ENCODE measurements around the gene HEY2.
"Not testable (repeated sequence)": the region's sequence is repeated elsewhere in the genome, so short reads cannot be mapped to it uniquely, and the experiment has no call there.

The HEY2 gene

GRCh38 chr6:125797120-125797885, 47.9 kb downstream of the HEY2 start:
- DNase-seq (ENCODE audit: low spot score) = no peak

- no peak for DNase-seq (ENCODE audit: low spot score)
Measured at GRCh38 chr6:125797886-125798444, 48.5 kb downstream of the HEY2 start.

GRCh38 chr6:125798734-125799508, 49.5 kb downstream of the HEY2 start:
- DNase-seq (ENCODE audit: low spot score) = no peak

- no peak for DNase-seq (ENCODE audit: low spot score)
Measured at GRCh38 chr6:125802383-125802782, 53.0 kb downstream of the HEY2 start.

GRCh38 chr6:125802943-125803377, 53.5 kb downstream of the HEY2 start:
- no peak for DNase-seq (ENCODE audit: low spot score)

- no peak for DNase-seq (ENCODE audit: low spot score)
Measured at GRCh38 chr6:125804264-125804663, 54.8 kb downstream of the HEY2 start.

GRCh38 chr6:125804866-125805425, 55.5 kb downstream of the HEY2 start:
- not testable (repeated sequence) for DNase-seq (ENCODE audit: low spot score)

GRCh38 chr6:125806813-125807212, 57.4 kb downstream of the HEY2 start:
- no peak for DNase-seq (ENCODE audit: low spot score)

GRCh38 chr6:125807293-125807692, 57.9 kb downstream of the HEY2 start:
- DNase-seq (ENCODE audit: low spot score) = no peak

GRCh38 chr6:125808060-125808459, 58.6 kb downstream of the HEY2 start:
- no peak for DNase-seq (ENCODE audit: low spot score)

GRCh38 chr6:125808591-125808990, 59.2 kb downstream of the HEY2 start:
- no peak for DNase-seq (ENCODE audit: low spot score)

GRCh38 chr6:125809570-125810170, 60.2 kb downstream of the HEY2 start:
- no peak for DNase-seq (ENCODE audit: low spot score)

- no peak for DNase-seq (ENCODE audit: low spot score)
Measured at GRCh38 chr6:125810445-125810844, 61.0 kb downstream of the HEY2 start.

All from left forelimb (tissue), 1 donor.